H9 (cell line): ENCODE measurements around the gene EIF4E. TPM values are rescaled to one million over a fixed set of nuclear protein-coding genes. Genes with fewer than 3 reads are reported as not detected.

Experiments
- DNase-seq: peaks from one replicate; pipeline ENCODE4 v3.0.0-alpha.2; 2017
- H2AFZ ChIP-seq: one replicate; pipeline ENCODE4 v1.6.1; 2013; ENCODE audit warnings: mild to moderate bottlenecking, low read length, control low read depth, moderate library complexity
- H2AK5ac ChIP-seq: 2 replicates; pipeline ENCODE4 v1.6.1; 2013; ENCODE audit warnings: low read length, control low read depth, mixed read lengths; ENCODE audit not compliant: insufficient read length
- H2BK120ac ChIP-seq: one replicate; pipeline ENCODE4 v1.6.1; 2013; ENCODE audit warnings: low read depth, mild to moderate bottlenecking, low read length, control low read depth, inconsistent platforms; ENCODE audit not compliant: poor library complexity, severe bottlenecking
- H2BK12ac ChIP-seq: 2 replicates; pipeline ENCODE4 v1.6.1; 2013; ENCODE audit warnings: low read length, control low read depth, mixed read lengths, low read depth; ENCODE audit not compliant: insufficient read length
- H2BK15ac ChIP-seq: 2 replicates; pipeline ENCODE4 v1.6.1; 2013; ENCODE audit warnings: low read depth, low read length, control low read depth
- H2BK20ac ChIP-seq: one replicate; pipeline ENCODE4 v1.6.1; 2013; ENCODE audit warnings: low read depth, mild to moderate bottlenecking, low read length, control low read depth, inconsistent platforms; ENCODE audit not compliant: poor library complexity, severe bottlenecking
- H2BK5ac ChIP-seq: 2 replicates; pipeline ENCODE4 v1.6.1; 2013; ENCODE audit warnings: low read length, control low read depth, mixed read lengths; ENCODE audit not compliant: insufficient read length
- H3K14ac ChIP-seq: 2 replicates; pipeline ENCODE4 v1.6.1; 2013; ENCODE audit warnings: low read length, control low read depth; ENCODE audit not compliant: insufficient read depth
- H3K18ac ChIP-seq: 2 replicates; pipeline ENCODE4 v1.6.1; 2013; ENCODE audit warnings: low read depth, mild to moderate bottlenecking, mixed read lengths, low read length, control low read depth; ENCODE audit not compliant: insufficient read length
- H3K23ac ChIP-seq: 2 replicates; pipeline ENCODE4 v1.6.1; 2013; ENCODE audit warnings: low read length, control low read depth, mixed read lengths, low read depth; ENCODE audit not compliant: insufficient read length
- H3K23me2 ChIP-seq: 2 replicates; pipeline ENCODE4 v1.6.1; 2013; ENCODE audit warnings: low read depth, mild to moderate bottlenecking, mixed read lengths, low read length, control low read depth; ENCODE audit not compliant: insufficient read length, poor library complexity, severe bottlenecking
- H3K27ac ChIP-seq: 2 replicates; pipeline ENCODE4 v1.5.1; 2013; ENCODE audit warnings: low read length, control low read depth, mixed read lengths, low read depth; ENCODE audit not compliant: insufficient read length
- H3K27me3 ChIP-seq: 2 replicates; pipeline ENCODE4 v1.6.1; 2013; ENCODE audit warnings: low read length, control low read depth, inconsistent platforms; ENCODE audit not compliant: insufficient read depth
- H3K4ac ChIP-seq: 2 replicates; pipeline ENCODE4 v1.6.1; 2013; ENCODE audit warnings: low read depth, mild to moderate bottlenecking, control low read depth, inconsistent platforms, low read length, moderate library complexity
- H3K4me1 ChIP-seq: 2 replicates; pipeline ENCODE4 v1.6.1; 2013; ENCODE audit warnings: low read length, control low read depth, inconsistent platforms; ENCODE audit not compliant: insufficient read depth
- H3K4me2 ChIP-seq: 2 replicates; pipeline ENCODE4 v1.6.1; 2013; ENCODE audit warnings: low read length, control low read depth, mixed read lengths; ENCODE audit not compliant: insufficient read length, insufficient read depth
- H3K56ac ChIP-seq: 2 replicates; pipeline ENCODE4 v1.6.1; 2013; ENCODE audit warnings: low read depth, mild to moderate bottlenecking, mixed read lengths, low read length, control low read depth; ENCODE audit not compliant: insufficient read length
- H3K79me1 ChIP-seq: 2 replicates; pipeline ENCODE4 v1.6.1; 2013; ENCODE audit warnings: low read depth, mild to moderate bottlenecking, moderate library complexity, low read length, control low read depth, inconsistent platforms; ENCODE audit not compliant: insufficient read depth, poor library complexity, severe bottlenecking
- H3K79me2 ChIP-seq: 2 replicates; pipeline ENCODE4 v1.6.1; 2013; ENCODE audit warnings: low read length, control low read depth, inconsistent platforms; ENCODE audit not compliant: insufficient read depth
- H3K9ac ChIP-seq: 2 replicates; pipeline ENCODE4 v1.6.1; 2013; ENCODE audit warnings: low read length, control low read depth, mixed read lengths; ENCODE audit not compliant: insufficient read length; ENCODE audit errors: extremely low read depth
- H3K9me3 ChIP-seq: one replicate; pipeline ENCODE4 v1.6.1; 2013; ENCODE audit warnings: low read depth, low read length, inconsistent platforms; ENCODE audit not compliant: control insufficient read depth
- H3T11ph ChIP-seq: one replicate; pipeline ENCODE4 v1.6.1; 2013; ENCODE audit warnings: mild to moderate bottlenecking, low read length, control low read depth, inconsistent platforms
- H4K20me1 ChIP-seq: one replicate; pipeline ENCODE4 v1.6.1; 2013; ENCODE audit not compliant: control insufficient read depth, insufficient read length, insufficient read depth
- H4K5ac ChIP-seq: 2 replicates; pipeline ENCODE4 v1.6.1; 2013; ENCODE audit warnings: low read depth, mild to moderate bottlenecking, mixed read lengths, low read length, control low read depth; ENCODE audit not compliant: insufficient read length
- H4K8ac ChIP-seq: replicated peaks from 2 replicates; pipeline ENCODE4 v1.6.1; 2013; ENCODE audit warnings: low read length, control low read depth, mixed read lengths, low read depth; ENCODE audit not compliant: insufficient read length
- H4K91ac ChIP-seq: 2 replicates; pipeline ENCODE4 v1.6.1; 2013; ENCODE audit warnings: low read depth, mild to moderate bottlenecking, moderate library complexity, mixed read lengths, low read length, control low read depth; ENCODE audit not compliant: insufficient read length
- H3K27ac Mint-ChIP-seq, 3 experiments: 2 replicates in 2 of 3; 3 replicates in 1 of 3; pipeline ENCODE4 v1.8.0; 2020 to 2021; ENCODE audit warnings: mixed read lengths in 3 of 3, mild to moderate bottlenecking in 1 of 3, moderate library complexity in 1 of 3
- H3K27me3 Mint-ChIP-seq: 2 replicates; pipeline ENCODE4 v1.8.0; 2021; ENCODE audit warnings: low read depth, mild to moderate bottlenecking, moderate library complexity, mixed read lengths
- H3K36me3 Mint-ChIP-seq, 3 experiments: 2 replicates in 2 of 3; 3 replicates in 1 of 3; pipeline ENCODE4 v1.8.0; 2020 to 2021; ENCODE audit warnings: low read depth in 3 of 3, mixed read lengths in 3 of 3; ENCODE audit not compliant: insufficient read depth in 1 of 3
- H3K4me1 Mint-ChIP-seq, 2 experiments: 2 replicates each; pipeline ENCODE4 v1.8.0; 2020; ENCODE audit warnings: mixed read lengths in 2 of 2
- H3K4me3 Mint-ChIP-seq, 2 experiments: 2 replicates in 1 of 2; 3 replicates in 1 of 2; pipeline ENCODE4 v1.8.0; 2020 to 2021; ENCODE audit warnings: mild to moderate bottlenecking in 2 of 2, mixed read lengths in 2 of 2, moderate library complexity in 1 of 2
- H3K9me3 Mint-ChIP-seq, 2 experiments: 2 replicates in 1 of 2; 3 replicates in 1 of 2; pipeline ENCODE4 v1.8.0; 2020; ENCODE audit warnings: mild to moderate bottlenecking in 2 of 2, mixed read lengths in 2 of 2, moderate library complexity in 1 of 2
- WGBS: extraction: QIAGEN DNeasy Blood & Tissue Kit; methylation state at CpG from one replicate; pipeline ENCODE4 v1.1.7; 2013; ENCODE audit warnings: missing lambda C conversion rate, low lambda C conversion rate, mixed read lengths; ENCODE audit not compliant: insufficient read length; ENCODE audit errors: extremely low coverage; 5-methylcytosine and 5-hydroxymethylcytosine counted together
- total RNA-seq: library from RNA; stranded (reverse); gene quantifications from 2 replicates; pipeline ENCODE4 v1.2.1, GENCODE V29; 2021
- TF ChIP-seq, protein P1 (sequence below): fragments of 200-600 bp; sonication (generic); conservative IDR thresholded peaks from 3 replicates; pipeline ENCODE4 v1.8.0; 2021; ENCODE audit warnings: antibody characterized with exemption, mild to moderate bottlenecking

EIF4E gene
- total RNA-seq, 1 experiment from 2014 or later = 163 TPM

DNA sequence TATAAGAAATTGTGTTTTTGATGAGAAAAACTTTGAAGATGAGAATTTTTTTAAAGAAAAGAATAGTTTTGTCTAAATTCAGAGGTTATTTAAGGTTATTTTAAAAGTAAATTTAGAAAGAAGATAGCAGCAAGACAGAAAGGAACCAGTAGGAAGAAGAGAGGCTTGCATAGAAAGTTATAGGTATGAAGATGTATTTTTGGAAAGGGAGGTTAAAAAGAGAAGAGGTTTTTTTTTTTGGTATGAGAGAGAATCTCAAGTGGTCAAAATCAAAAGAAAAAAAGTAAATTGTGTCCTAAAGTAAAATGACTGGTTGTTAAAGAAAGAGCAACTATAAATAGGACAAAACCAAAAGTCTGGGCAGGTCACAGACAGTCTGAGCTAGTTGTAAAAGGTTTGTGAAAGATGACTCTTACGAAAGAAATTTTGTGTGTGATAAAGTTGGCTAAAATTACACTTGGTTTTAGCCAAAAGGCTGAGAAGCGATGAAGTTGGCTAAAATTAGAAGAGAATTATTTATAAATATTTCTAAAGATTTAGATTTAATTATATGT lies 16.4 kb upstream of the EIF4E start:
- H2AFZ ChIP-seq = no peak overlapping the region
- no peaks in the 10 kb centered on the region for H3K9me3 Mint-ChIP-seq
- H3K9me3 ChIP-seq = no peaks in the 10 kb centered on the region
- WGBS = no CpG with 5 or more reads among the region's 2 CpGs
- H2BK12ac ChIP-seq = no peak overlapping the region
- H3K14ac ChIP-seq = no peak overlapping the region
- no peak overlapping the region for H4K91ac ChIP-seq
- H3K9ac ChIP-seq = no peak overlapping the region
- no peak overlapping the region for H2BK5ac ChIP-seq
- H3K27me3 ChIP-seq = no peaks in the 10 kb centered on the region
- H2BK15ac ChIP-seq = no peak overlapping the region
- no peak overlapping the region for H3K4ac ChIP-seq
- H3K4me1 ChIP-seq = no peaks in the 10 kb centered on the region
- H3K18ac ChIP-seq = no peak overlapping the region
- H2BK120ac ChIP-seq = no peak overlapping the region
- no peak overlapping the region for H3K4me3 Mint-ChIP-seq
- no peak for DNase-seq
- H3K4me1 Mint-ChIP-seq = no peaks in the 10 kb centered on the region
- H3K4me2 ChIP-seq = no peak overlapping the region
- no peaks in the 10 kb centered on the region for H3K79me1 ChIP-seq
- no peak overlapping the region for H3K56ac ChIP-seq
- no peak overlapping the region for H4K5ac ChIP-seq
- no peaks in the 10 kb centered on the region for H3K23me2 ChIP-seq
- no peaks in the 10 kb centered on the region for H4K20me1 ChIP-seq
- H3K27me3 Mint-ChIP-seq = no peaks in the 10 kb centered on the region; the same call in 1 of the 2 replicates
- no peak overlapping the region for H2BK20ac ChIP-seq
- TF ChIP-seq, protein P1, sequence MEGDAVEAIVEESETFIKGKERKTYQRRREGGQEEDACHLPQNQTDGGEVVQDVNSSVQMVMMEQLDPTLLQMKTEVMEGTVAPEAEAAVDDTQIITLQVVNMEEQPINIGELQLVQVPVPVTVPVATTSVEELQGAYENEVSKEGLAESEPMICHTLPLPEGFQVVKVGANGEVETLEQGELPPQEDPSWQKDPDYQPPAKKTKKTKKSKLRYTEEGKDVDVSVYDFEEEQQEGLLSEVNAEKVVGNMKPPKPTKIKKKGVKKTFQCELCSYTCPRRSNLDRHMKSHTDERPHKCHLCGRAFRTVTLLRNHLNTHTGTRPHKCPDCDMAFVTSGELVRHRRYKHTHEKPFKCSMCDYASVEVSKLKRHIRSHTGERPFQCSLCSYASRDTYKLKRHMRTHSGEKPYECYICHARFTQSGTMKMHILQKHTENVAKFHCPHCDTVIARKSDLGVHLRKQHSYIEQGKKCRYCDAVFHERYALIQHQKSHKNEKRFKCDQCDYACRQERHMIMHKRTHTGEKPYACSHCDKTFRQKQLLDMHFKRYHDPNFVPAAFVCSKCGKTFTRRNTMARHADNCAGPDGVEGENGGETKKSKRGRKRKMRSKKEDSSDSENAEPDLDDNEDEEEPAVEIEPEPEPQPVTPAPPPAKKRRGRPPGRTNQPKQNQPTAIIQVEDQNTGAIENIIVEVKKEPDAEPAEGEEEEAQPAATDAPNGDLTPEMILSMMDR = no peak
- H3K36me3 Mint-ChIP-seq = no peaks in the 10 kb centered on the region
- H3K27ac ChIP-seq = no peak overlapping the region
- no peak overlapping the region for H3T11ph ChIP-seq
- no peaks in the 10 kb centered on the region for H3K79me2 ChIP-seq
- H3K23ac ChIP-seq = no peak overlapping the region
- H3K27ac Mint-ChIP-seq = no peak overlapping the region
- H2AK5ac ChIP-seq = no peak overlapping the region
- no peak overlapping the region for H4K8ac ChIP-seq
